SK-N-MC (cell line): ENCODE data around the gene STK4.

Source experiments
- EZH2 ChIP-seq: fragments of 200-600 bp; sonication (generic); IDR thresholded peaks from one replicate; pipeline ENCODE4 v1.6.1; 2017; ENCODE audit warnings: antibody characterized with exemption
- POLR2AphosphoS5 ChIP-seq: IDR thresholded peaks from 2 replicates; pipeline ENCODE4 v1.6.1; 2012; ENCODE audit warnings: mild to moderate bottlenecking, low read depth, low read length, borderline replicate concordance

DNA sequence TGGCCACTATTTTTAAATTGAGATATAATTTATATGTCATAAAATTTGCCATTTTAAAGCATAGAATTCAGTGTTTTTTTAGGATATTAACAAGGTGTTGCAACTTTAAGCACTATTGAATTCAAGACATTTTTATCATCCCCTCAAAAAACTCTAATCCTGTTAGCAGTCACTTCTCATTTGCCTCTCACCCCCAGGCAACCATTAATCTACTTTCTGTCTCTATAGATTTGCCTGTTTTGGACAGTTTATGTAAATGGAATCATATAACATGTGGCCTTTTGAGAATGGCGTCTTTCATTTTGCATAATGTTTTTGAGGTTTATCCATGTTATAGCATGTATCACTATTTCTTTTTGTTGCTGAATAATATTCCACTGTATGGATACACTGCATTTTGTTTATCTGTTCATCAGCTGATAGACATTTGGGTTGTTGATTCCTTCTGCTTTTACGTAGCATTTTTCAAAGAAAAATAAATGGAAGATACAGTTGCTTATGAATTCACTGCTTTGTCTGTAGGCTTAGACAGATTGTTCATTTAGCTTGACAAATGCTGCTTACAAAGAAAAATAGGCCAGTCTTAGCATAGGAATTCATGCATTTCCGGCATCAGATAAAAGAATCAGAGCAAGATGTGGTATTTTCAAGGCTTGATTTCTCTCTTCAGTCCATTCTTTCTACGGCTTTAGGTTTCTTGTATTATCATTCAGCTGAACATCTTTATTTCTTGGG is 52.9 kb downstream of the STK4 start:
- TF ChIP-seq POLR2AphosphoS5 (no peak), EZH2 (no peak)
